H1 (cell line): ENCODE results near the gene IDI2. TPM values are rescaled to one million over a fixed set of nuclear protein-coding genes. Genes with fewer than 3 reads are reported as not detected.

ENCODE experiments used
- CTCF ChIA-PET: fragments of 300-600 bp; sonication (Branson Sonifier 250); formaldehyde crosslinking; loops from one replicate; lab custom pipeline; 2021; ENCODE audit not compliant: partially characterized antibody; lab: Charles Lee
- POLR2A ChIA-PET: fragments of 300-600 bp; sonication (Branson Sonifier 250); formaldehyde crosslinking; loops from one replicate; lab custom pipeline; 2021; ENCODE audit warnings: inconsistent platforms; ENCODE audit not compliant: partially characterized antibody; lab: Charles Lee
- DNase-seq, 2 experiments: peaks; one replicate each; pipeline versions ENCODE4 v3.0.0 to v3.0.0-alpha.2; 2010 to 2022; ENCODE audit warnings: low spot score in 2 of 2, low read depth in 1 of 2, mixed read lengths in 1 of 2
- FAIRE-seq: peaks from 2 replicates; lab custom pipeline; 2011; peaks lifted over from hg19 to GRCh38; lab: Jason Lieb, UNC
- H2AFZ ChIP-seq: 2 replicates; pipeline ENCODE4 v1.8.1; 2012; ENCODE audit warnings: low read length, inconsistent platforms
- H2AK5ac ChIP-seq: 2 replicates; pipeline ENCODE4 v1.6.1; 2013; ENCODE audit warnings: low read depth, low read length
- H2BK120ac ChIP-seq: replicated peaks from 2 replicates; pipeline ENCODE3; 2013; ENCODE audit warnings: low read depth, low read length, inconsistent platforms
- H2BK12ac ChIP-seq: 2 replicates; pipeline ENCODE4 v1.6.1; 2013; ENCODE audit warnings: low read depth, low read length
- H2BK15ac ChIP-seq: 2 replicates; pipeline ENCODE4 v1.6.1; 2013; ENCODE audit warnings: low read length
- H2BK20ac ChIP-seq: 2 replicates; pipeline ENCODE4 v1.6.1; 2013; ENCODE audit warnings: low read length
- H2BK5ac ChIP-seq: 2 replicates; pipeline ENCODE4 v1.6.1; 2013; ENCODE audit warnings: low read depth, low read length
- H3K14ac ChIP-seq: 2 replicates; pipeline ENCODE4 v1.6.1; 2013; ENCODE audit warnings: inconsistent platforms; ENCODE audit not compliant: insufficient read length
- H3K18ac ChIP-seq: 2 replicates; pipeline ENCODE4 v1.6.1; 2013; ENCODE audit warnings: low read length; ENCODE audit errors: extremely low read depth
- H3K23ac ChIP-seq: 2 replicates; pipeline ENCODE4 v1.6.1; 2013; ENCODE audit warnings: inconsistent platforms; ENCODE audit not compliant: insufficient read length
- H3K23me2 ChIP-seq: 2 replicates; pipeline ENCODE4 v1.6.1; 2013; ENCODE audit warnings: low read depth, low read length
- H3K27ac ChIP-seq: 2 replicates; pipeline ENCODE4 v1.6.1; 2011; ENCODE audit warnings: low read depth, low read length, inconsistent platforms
- H3K27me3 ChIP-seq, 4 experiments: replicated peaks in 1 of 4; 1 replicate in 1 of 4; 2 replicates in 3 of 4; pipeline versions ENCODE4 v1.6.1 to v1.8.1; 2011 to 2013; ENCODE audit warnings: low read length in 3 of 4, mild to moderate bottlenecking in 3 of 4, inconsistent platforms in 2 of 4, mixed read lengths in 2 of 4, moderate library complexity in 1 of 4; ENCODE audit not compliant: control insufficient read depth in 3 of 4, insufficient read depth in 3 of 4; ENCODE audit errors: extremely low read depth in 1 of 4
- H3K36me3 ChIP-seq, 4 experiments: 2 replicates each; pipeline versions ENCODE4 v1.6.1 to v1.8.1; 2011 to 2013; ENCODE audit warnings: mild to moderate bottlenecking in 4 of 4, low read length in 3 of 4, moderate library complexity in 2 of 4, control low read depth in 1 of 4, inconsistent platforms in 1 of 4; ENCODE audit not compliant: insufficient read depth in 4 of 4, control insufficient read depth in 2 of 4
- H3K4ac ChIP-seq: replicated peaks from 2 replicates; pipeline ENCODE3; 2013; ENCODE audit warnings: low read length, low read depth, mixed read lengths, inconsistent platforms; ENCODE audit not compliant: insufficient read length
- H3K4me1 ChIP-seq, 4 experiments: replicated peaks in 1 of 4; 1 replicate in 1 of 4; 2 replicates in 3 of 4; pipeline versions ENCODE4 v1.6.1 to v1.8.1; 2011 to 2013; ENCODE audit warnings: low read length in 3 of 4, inconsistent platforms in 2 of 4, mixed read lengths in 1 of 4; ENCODE audit not compliant: insufficient read depth in 4 of 4, control insufficient read depth in 3 of 4
- H3K4me2 ChIP-seq, 2 experiments: 2 replicates each; pipeline versions ENCODE4 v1.6.1 to v1.8.1; 2011 to 2013; ENCODE audit warnings: low read depth in 2 of 2, low read length in 2 of 2, control low read depth in 1 of 2, inconsistent platforms in 1 of 2, mild to moderate bottlenecking in 1 of 2; ENCODE audit not compliant: insufficient read depth in 1 of 2
- H3K4me3 ChIP-seq, 4 experiments: fragments of 200-600, 300-600 bp in 1 of 4; sonication (generic), shearing (Covaris generic), sonication (Bioruptor Twin) in 1 of 4; 2 replicates each; pipeline versions ENCODE4 v1.5.1 to v1.8.1; 2011 to 2016; ENCODE audit warnings: low read length in 4 of 4, low read depth in 3 of 4, control low read depth in 2 of 4, inconsistent platforms in 2 of 4, mild to moderate bottlenecking in 2 of 4, mixed read lengths in 1 of 4, moderate library complexity in 1 of 4; ENCODE audit not compliant: insufficient read depth in 2 of 4; ENCODE audit errors: extremely low read depth in 1 of 4
- H3K56ac ChIP-seq: replicated peaks from 2 replicates; pipeline ENCODE3; 2013; ENCODE audit warnings: low read depth, mild to moderate bottlenecking, mixed read lengths, low read length, inconsistent platforms; ENCODE audit not compliant: insufficient read length
- H3K79me1 ChIP-seq: 2 replicates; pipeline ENCODE4 v1.6.1; 2013; ENCODE audit warnings: low read depth, low read length, control low read depth
- H3K79me2 ChIP-seq, 2 experiments: 2 replicates each; pipeline versions ENCODE4 v1.6.1 to v1.8.1; 2012 to 2013; ENCODE audit warnings: low read length in 2 of 2, mild to moderate bottlenecking in 2 of 2, inconsistent platforms in 1 of 2; ENCODE audit not compliant: insufficient read depth in 2 of 2, control insufficient read depth in 1 of 2
- H3K9ac ChIP-seq, 4 experiments: replicated peaks in 1 of 4; 1 replicate in 1 of 4; 2 replicates in 3 of 4; pipeline versions ENCODE4 v1.6.1 to v1.8.1; 2011 to 2013; ENCODE audit warnings: low read depth in 3 of 4, low read length in 3 of 4, control low read depth in 2 of 4, mild to moderate bottlenecking in 2 of 4, moderate library complexity in 2 of 4, inconsistent platforms in 1 of 4; ENCODE audit errors: extremely low read depth in 1 of 4
- H3K9me3 ChIP-seq, 2 experiments: 2 replicates each; pipeline versions ENCODE4 v1.6.1 to v1.8.1; 2012 to 2013; ENCODE audit warnings: mild to moderate bottlenecking in 2 of 2, moderate library complexity in 2 of 2, control low read depth in 1 of 2, inconsistent platforms in 1 of 2, low read depth in 1 of 2, low read length in 1 of 2, mixed read lengths in 1 of 2; ENCODE audit not compliant: insufficient read depth in 2 of 2
- H4K20me1 ChIP-seq, 2 experiments: replicated peaks in 1 of 2; 2 replicates each; pipeline versions ENCODE3 to v1.8.1; 2011 to 2013; ENCODE audit warnings: inconsistent platforms in 2 of 2, low read length in 2 of 2, mild to moderate bottlenecking in 1 of 2; ENCODE audit not compliant: insufficient read depth in 2 of 2, control insufficient read depth in 1 of 2
- H4K5ac ChIP-seq: 2 replicates; pipeline ENCODE4 v1.6.1; 2013; ENCODE audit warnings: low read length, low read depth, mixed read lengths, inconsistent platforms; ENCODE audit not compliant: insufficient read length
- H4K8ac ChIP-seq: 2 replicates; pipeline ENCODE4 v1.8.0; 2013; ENCODE audit warnings: mild to moderate bottlenecking, moderate library complexity, low read length, inconsistent platforms; ENCODE audit not compliant: insufficient read depth; ENCODE audit errors: extremely low read depth
- H4K91ac ChIP-seq: replicated peaks from 2 replicates; pipeline ENCODE3; 2013; ENCODE audit warnings: low read length, mixed read lengths, inconsistent platforms; ENCODE audit not compliant: insufficient read length
- ASH2L ChIP-seq: fragments of 200-600, 300-600 bp; sonication (generic); IDR thresholded peaks from one replicate; pipeline ENCODE4 v1.7.1; 2017; ENCODE audit warnings: low read length
- BACH1 ChIP-seq: IDR thresholded peaks from 2 replicates; pipeline ENCODE4 v1.6.1; 2012; ENCODE audit warnings: low read length, improper control_type of control experiment
- CBX5 ChIP-seq: fragments of 300-800, 300-1000 bp; sonication (generic); IDR thresholded peaks from 2 replicates; pipeline ENCODE4 v1.7.1; 2016; ENCODE audit warnings: antibody characterized with exemption, low read length, low read depth
- EGR1 ChIP-seq: IDR thresholded peaks from 2 replicates; pipeline ENCODE4 v1.6.1; 2011; ENCODE audit warnings: low read depth, low read length, borderline replicate concordance
- EP300 ChIP-seq, 2 experiments: IDR thresholded peaks; 1 replicate in 1 of 2; 2 replicates in 1 of 2; pipeline ENCODE4 v1.6.1; 2011 to 2012; ENCODE audit warnings: low read depth in 2 of 2, low read length in 2 of 2, mild to moderate bottlenecking in 2 of 2, borderline replicate concordance in 1 of 2, inconsistent platforms in 1 of 2, moderate library complexity in 1 of 2
- HDAC6 ChIP-seq: IDR thresholded peaks from one replicate; pipeline ENCODE4 v1.7.1; 2012; ENCODE audit warnings: low read depth, mild to moderate bottlenecking, inconsistent platforms, low read length, moderate library complexity
- JUND ChIP-seq: IDR thresholded peaks from 2 replicates; pipeline ENCODE4 v1.6.1; 2011; ENCODE audit warnings: mild to moderate bottlenecking, improper control_type of control experiment, low read length
- NANOG ChIP-seq: IDR thresholded peaks from 2 replicates; pipeline ENCODE4 v1.6.1; 2011; ENCODE audit warnings: low read length, low read depth, mild to moderate bottlenecking, inconsistent platforms; ENCODE audit not compliant: insufficient read depth, poor library complexity, severe bottlenecking
- RBBP5 ChIP-seq: IDR thresholded peaks from 2 replicates; pipeline ENCODE4 v1.7.1; 2012; ENCODE audit warnings: low read depth, mild to moderate bottlenecking, inconsistent platforms, low read length, moderate library complexity, borderline replicate concordance
- SUZ12 ChIP-seq: fragments of 200-600 bp; sonication (generic); IDR thresholded peaks from 2 replicates; pipeline ENCODE4 v1.6.1; 2012; ENCODE audit warnings: mild to moderate bottlenecking, inconsistent platforms, low read length, moderate library complexity, mixed read lengths
- TAF1 ChIP-seq: IDR thresholded peaks from 2 replicates; pipeline ENCODE4 v1.6.1; 2011; ENCODE audit warnings: mild to moderate bottlenecking, low read depth, low read length
- TAF7 ChIP-seq: optimal IDR thresholded peaks from 2 replicates; pipeline ENCODE3; 2011; ENCODE audit warnings: low read depth, mild to moderate bottlenecking, inconsistent platforms, low read length, moderate library complexity, borderline replicate concordance
- TCF12 ChIP-seq: IDR thresholded peaks from 2 replicates; pipeline ENCODE4 v1.6.1; 2011; ENCODE audit warnings: low read depth, mild to moderate bottlenecking, low read length
- TEAD4 ChIP-seq: IDR thresholded peaks from 2 replicates; pipeline ENCODE4 v1.6.1; 2012; ENCODE audit warnings: low read depth, low read length, inconsistent platforms, mixed read lengths
- WGBS, 2 experiments: shearing (Covaris generic) in 1 of 2; methylation state at CpG; one replicate each; pipeline versions ENCODE4 v1.1.6 to v1.1.7; 2013 to 2015; ENCODE audit warnings: low lambda C conversion rate in 2 of 2, mixed read lengths in 2 of 2, inconsistent platforms in 1 of 2, low coverage in 1 of 2, missing lambda C conversion rate in 1 of 2; ENCODE audit not compliant: insufficient replicate concordance in 2 of 2, insufficient coverage in 1 of 2, insufficient read length in 1 of 2; ENCODE audit errors: extremely low coverage in 1 of 2, missing lambda C conversion rate in 1 of 2; 5-methylcytosine and 5-hydroxymethylcytosine counted together
- polyA plus RNA-seq, 7 experiments: library from polyadenylated mRNA; depleted of rRNA in 3 of 7; stranded (reverse) in 5 of 7; unstranded in 2 of 7; fragments of >200 nt in 5 of 7; fragments of 200-250 nt in 2 of 7; gene quantifications; 1 replicate in 5 of 7; 2 replicates in 1 of 7; 4 replicates in 1 of 7; pipeline versions ENCODE4 v1.2.1 to v1.2.3, GENCODE V29; 2011 to 2013; ENCODE audit warnings: missing spikeins in 2 of 7, mixed read lengths in 2 of 7
- total RNA-seq: library from RNA; stranded (reverse); fragmentation: NEBNext Ultra II Directional; extraction: Animal tissue kit (Norgen Biotek cat#: 25700); gene quantifications from 2 replicates; pipeline ENCODE4 v1.2.1, GENCODE V29; 2021

The IDI2 gene
- total and polyA plus RNA-seq, 2 of the 8 experiments (the other 6 are each of a cell fraction or from before 2014, with no cell fraction given) = not detected

DNA sequence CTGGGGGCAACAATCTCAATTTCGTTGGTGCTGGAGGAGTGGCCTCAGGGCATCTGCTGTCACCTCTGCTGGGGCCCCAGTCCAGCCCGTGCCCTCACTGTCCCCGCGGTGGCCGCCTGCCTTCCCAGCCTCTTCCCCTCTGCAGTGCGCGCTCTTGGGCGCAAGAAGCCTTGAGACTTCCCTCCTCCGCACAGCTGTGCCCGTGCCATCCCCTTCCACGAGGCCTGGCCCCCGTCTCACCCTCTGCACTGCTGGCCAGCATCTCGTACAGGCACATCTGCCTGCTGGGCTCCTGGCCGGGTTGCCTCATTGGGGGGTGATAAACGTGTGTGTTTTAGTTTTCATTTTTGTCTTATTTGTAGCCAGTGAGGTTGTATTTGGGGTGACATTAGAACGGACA is 14.0 kb downstream of the IDI2 start:
- ChIA-PET POLR2A (interaction anchor here (0.6 to 1.4 kb wide), 3 partner anchors 11 to 37 kb away, joined by 3 to 7 read pairs (median 3); partner anchors contain the start of gene IDI1), CTCF (no interaction called here)
- Histone ChIP-seq H2BK12ac (no peak overlapping the region), H3K9ac (no peak overlapping the region), H3K56ac (no peak overlapping the region), H3K23me2 (no peaks in the 10 kb centered on the region), H3K27me3 (no peaks in the 10 kb centered on the region), H3K4me3 (no peak overlapping the region), H2AK5ac (no peak overlapping the region), H2BK120ac (no peak overlapping the region), H3K79me1 (no peaks in the 10 kb centered on the region; the same call in 1 of the 2 replicates), H4K91ac (no peak overlapping the region), H3K4ac (no peak overlapping the region), H2AFZ (no peak overlapping the region), H3K18ac (no peak overlapping the region), H3K23ac (no peak overlapping the region), H3K4me1 (no peaks in the 10 kb centered on the region), H3K36me3 (peaks cover 62 to 91% (median 83%) of the 10 kb centered on the region in 4 experiments), H3K27ac (no peak overlapping the region), H2BK20ac (no peak overlapping the region), H3K9me3 (no peaks in the 10 kb centered on the region), H3K14ac (no peak overlapping the region), H4K8ac (no peak overlapping the region), H2BK15ac (no peak overlapping the region), H4K5ac (no peak overlapping the region), H2BK5ac (no peak overlapping the region), H3K79me2 (no peaks in the 10 kb centered on the region), H3K4me2 (no peak overlapping the region), H4K20me1 (peaks cover 0 to 10% of the 10 kb centered on the region in 2 experiments)
- 95% methylated on average over 16 of the region's 16 CpGs; no CpG with 5 or more reads in 1 of the 2 experiments for WGBS, 2 experiments
- no peak for DNase-seq
- no peak for FAIRE-seq
- TF ChIP-seq EGR1 = no peak
- no peak for TF ChIP-seq ASH2L
- TF ChIP-seq EP300 (IDR thresholded peaks at IDR 0.05; ENCODE audit: borderline replicate concordance in 1 of 2, low read depth in 2 of 2, low read length in 2 of 2) = no peak
- TF ChIP-seq HDAC6 = no peak
- no peak for TF ChIP-seq JUND
- no peak for TF ChIP-seq TAF1
- TF ChIP-seq CBX5 = no peak
- no peak for TF ChIP-seq SUZ12
- no peak for TF ChIP-seq RBBP5
- no peak for TF ChIP-seq TAF7
- TF ChIP-seq NANOG = no peak
- TF ChIP-seq TCF12 = no peak
- no peak for TF ChIP-seq BACH1
- TF ChIP-seq TEAD4 = no peak
